RWPE2 (cell line): ENCODE data around the gene COL4A2.

Experiments
- ATAC-seq: fragments of 200-7000 bp; cut with Tn5 transposase; 3 replicates; pipeline ENCODE4 v1.9.1; 2021; ENCODE audit warnings: low read depth
- DNase-seq: peaks from one replicate; pipeline ENCODE4 v3.0.0-alpha.2; 2020; ENCODE audit warnings: low spot score
- H3K27ac ChIP-seq: fragments of 450-650 bp; 2 replicates; pipeline ENCODE4 v1.5.1; 2017; ENCODE audit warnings: mild to moderate bottlenecking; ENCODE audit not compliant: poor library complexity, severe bottlenecking
- H3K27me3 ChIP-seq: fragments of 250-450 bp; sonication (Bioruptor Pico); 2 replicates; pipeline ENCODE4 v1.5.1; 2021; ENCODE audit warnings: mild to moderate bottlenecking, moderate library complexity; ENCODE audit not compliant: insufficient read depth, poor library complexity, severe bottlenecking
- H3K36me3 ChIP-seq: fragments of 250-450 bp; sonication (Bioruptor Pico); 2 replicates; pipeline ENCODE4 v1.5.1; 2020; ENCODE audit warnings: low read depth, mild to moderate bottlenecking, moderate library complexity
- H3K4me1 ChIP-seq: fragments of 250-450 bp; sonication (Bioruptor Pico); 2 replicates; pipeline ENCODE4 v1.5.1; 2021; ENCODE audit warnings: mild to moderate bottlenecking, moderate library complexity; ENCODE audit not compliant: insufficient read depth, poor library complexity, severe bottlenecking
- H3K4me3 ChIP-seq: fragments of 250-450 bp; sonication (Bioruptor Pico); 2 replicates; pipeline ENCODE4 v1.5.1; 2021; ENCODE audit warnings: mild to moderate bottlenecking, moderate library complexity; ENCODE audit not compliant: severe bottlenecking
- H3K9me3 ChIP-seq: fragments of 250-450 bp; sonication (Bioruptor Pico); 2 replicates; pipeline ENCODE4 v1.5.1; 2021; ENCODE audit warnings: mild to moderate bottlenecking, moderate library complexity; ENCODE audit not compliant: severe bottlenecking
- TF ChIP-seq, protein P1 (sequence below): fragments of 450-650 bp; IDR thresholded peaks from one replicate; pipeline ENCODE4 v1.5.1; 2017; ENCODE audit warnings: mild to moderate bottlenecking, moderate library complexity; ENCODE audit not compliant: poor library complexity, severe bottlenecking

COL4A2 gene

DNA sequence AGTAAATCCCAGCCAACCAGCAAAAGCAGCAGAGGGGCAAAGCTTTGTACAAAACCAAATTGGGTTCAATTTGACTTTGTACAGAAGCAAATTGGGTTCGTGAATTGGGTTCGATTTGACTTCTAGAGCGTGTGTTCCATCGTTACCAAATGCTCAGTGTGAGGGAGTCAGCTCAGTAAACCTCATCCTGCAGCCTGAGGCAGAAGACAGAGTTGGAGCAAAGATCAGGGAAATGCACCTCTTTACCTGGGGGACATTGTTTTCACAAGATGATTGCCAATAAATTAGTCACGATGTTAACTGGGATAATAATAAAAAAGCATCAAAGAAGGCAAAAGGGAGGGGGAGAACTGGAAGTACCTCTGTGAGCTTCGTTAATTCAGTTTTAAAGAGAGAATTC, 252.9 kb downstream of the COL4A2 start:
- Histone ChIP-seq H3K9me3 (no peaks in the 10 kb centered on the region), H3K36me3 (no peaks in the 10 kb centered on the region; the same call in 1 of the 2 replicates), H3K4me3 (peak overlapping the region; percentile 85), H3K27ac (peak overlapping the region; percentile 70), H3K4me1 (peaks cover 7% of the 10 kb centered on the region), H3K27me3 (no peaks in the 10 kb centered on the region)
- TF ChIP-seq, protein P1, sequence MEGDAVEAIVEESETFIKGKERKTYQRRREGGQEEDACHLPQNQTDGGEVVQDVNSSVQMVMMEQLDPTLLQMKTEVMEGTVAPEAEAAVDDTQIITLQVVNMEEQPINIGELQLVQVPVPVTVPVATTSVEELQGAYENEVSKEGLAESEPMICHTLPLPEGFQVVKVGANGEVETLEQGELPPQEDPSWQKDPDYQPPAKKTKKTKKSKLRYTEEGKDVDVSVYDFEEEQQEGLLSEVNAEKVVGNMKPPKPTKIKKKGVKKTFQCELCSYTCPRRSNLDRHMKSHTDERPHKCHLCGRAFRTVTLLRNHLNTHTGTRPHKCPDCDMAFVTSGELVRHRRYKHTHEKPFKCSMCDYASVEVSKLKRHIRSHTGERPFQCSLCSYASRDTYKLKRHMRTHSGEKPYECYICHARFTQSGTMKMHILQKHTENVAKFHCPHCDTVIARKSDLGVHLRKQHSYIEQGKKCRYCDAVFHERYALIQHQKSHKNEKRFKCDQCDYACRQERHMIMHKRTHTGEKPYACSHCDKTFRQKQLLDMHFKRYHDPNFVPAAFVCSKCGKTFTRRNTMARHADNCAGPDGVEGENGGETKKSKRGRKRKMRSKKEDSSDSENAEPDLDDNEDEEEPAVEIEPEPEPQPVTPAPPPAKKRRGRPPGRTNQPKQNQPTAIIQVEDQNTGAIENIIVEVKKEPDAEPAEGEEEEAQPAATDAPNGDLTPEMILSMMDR, result no peak
- peak; percentile 22; the same call in 1 of the 3 replicates for ATAC-seq
- DNase-seq, result no peak

DNA sequence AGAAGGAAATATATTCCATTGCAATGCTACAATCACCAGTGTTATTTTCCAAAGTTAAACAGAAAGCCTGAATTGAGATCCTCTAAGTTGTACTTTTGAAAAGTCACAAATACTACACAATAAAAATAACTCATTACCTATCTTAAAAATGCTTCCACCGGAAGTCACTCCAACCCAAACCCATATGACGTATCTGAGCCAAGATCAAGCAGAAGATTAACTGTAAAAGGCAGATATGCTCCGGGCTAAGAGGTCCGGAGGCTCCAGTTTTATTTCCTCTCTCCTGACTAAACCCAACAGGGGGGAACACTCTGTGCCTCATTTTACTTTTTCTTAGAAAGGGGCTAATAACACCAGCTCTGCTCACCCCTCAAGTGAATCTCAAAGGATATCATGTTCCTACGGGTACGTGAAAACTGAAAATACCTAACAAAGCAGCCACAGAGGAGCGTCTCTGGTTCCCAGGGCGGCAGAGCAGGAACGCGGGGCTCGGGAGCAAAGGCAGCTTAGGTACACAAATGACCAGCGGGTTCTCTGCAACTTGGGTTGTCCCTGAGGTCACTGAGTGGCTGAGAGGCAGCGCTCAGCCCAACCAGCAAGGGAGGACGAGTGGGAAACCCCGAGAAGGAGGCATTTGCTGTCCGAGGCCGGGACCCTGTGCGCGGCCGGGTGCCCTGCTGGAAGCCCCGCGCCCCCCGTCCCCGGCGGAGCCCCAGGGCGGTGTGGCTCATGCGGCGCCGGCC, 253.7 kb downstream of the COL4A2 start:
- no peaks in the 10 kb centered on the region for H3K9me3 ChIP-seq
- DNase-seq (no peak), ATAC-seq (peak; percentile 31)
- H3K36me3 ChIP-seq, result no peaks in the 10 kb centered on the region; the same call in 1 of the 2 replicates
- H3K4me3 ChIP-seq, result peak overlapping the region; percentile 85
- H3K27me3 ChIP-seq, result no peaks in the 10 kb centered on the region
- TF ChIP-seq, protein P1, result no peak
- peaks cover 7% of the 10 kb centered on the region for H3K4me1 ChIP-seq
- H3K27ac ChIP-seq, result peak overlapping the region; percentile 70

- peak; percentile 83 for DNase-seq
- Histone ChIP-seq H3K4me3 (peak within 1 kb of the TSS; percentile 85), H3K4me1 (peaks cover 7% of the 10 kb centered on the region), H3K36me3 (no peaks in the 10 kb centered on the region; the same call in 1 of the 2 replicates), H3K9me3 (no peaks in the 10 kb centered on the region), H3K27me3 (no peaks in the 10 kb centered on the region), H3K27ac (peak within 1 kb of the TSS; percentile 70)
- ATAC-seq, result peak; percentile 64
- TF ChIP-seq, protein P1, result no peak
These were observed 254.4 kb downstream of the COL4A2 start, which contains the start of gene RAB20 for GRCh38 chr13:110561344-110562035. RAB20 (minus strand) TSS chr13:110561722; CDS start chr13:110561519, 203 bp downstream.

DNA sequence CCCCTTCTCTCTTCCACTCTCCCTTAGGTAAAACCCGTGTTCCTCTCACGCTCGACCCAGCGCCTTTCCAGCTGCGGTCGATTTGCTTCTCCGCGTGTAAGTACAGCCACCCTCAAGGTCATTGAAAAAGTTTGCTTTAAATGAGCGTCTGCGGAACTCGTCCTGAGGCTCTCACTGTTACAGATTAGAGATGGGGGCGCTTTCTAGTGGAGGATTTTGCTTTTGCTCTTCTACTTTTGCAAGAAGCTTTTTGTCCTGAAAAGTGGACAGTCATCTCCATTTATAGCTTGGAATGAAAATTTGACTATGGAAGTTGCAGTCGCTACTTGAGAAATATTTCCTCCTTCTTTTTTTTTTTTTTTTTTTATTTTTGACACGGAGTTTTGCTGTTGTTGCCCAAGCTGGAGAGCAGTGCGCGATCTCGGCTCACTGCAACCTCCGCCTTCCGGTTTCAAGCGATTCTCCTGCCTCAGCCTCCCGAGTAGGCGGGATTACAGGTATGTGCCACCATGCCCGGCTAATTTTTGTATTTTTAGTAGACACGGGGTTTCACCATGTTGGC, 255.0 kb downstream of the COL4A2 start:
- Histone ChIP-seq H3K36me3 (no peaks in the 10 kb centered on the region; the same call in 1 of the 2 replicates), H3K4me3 (peak overlapping the region; percentile 85), H3K9me3 (no peaks in the 10 kb centered on the region), H3K4me1 (peaks cover 7% of the 10 kb centered on the region), H3K27ac (peak overlapping the region; percentile 70), H3K27me3 (no peaks in the 10 kb centered on the region)
- no peak; the same call in 2 of the 3 replicates for ATAC-seq
- TF ChIP-seq, protein P1, result no peak
- no peak for DNase-seq
